GM23338 (cell line): ENCODE data around the gene FAM110C. TPM values are rescaled to one million over a fixed set of nuclear protein-coding genes. Genes with fewer than 3 reads are reported as not detected.

Source experiments
- ATAC-seq: fragments of 200-7000 bp; cut with Tn5 transposase; 3 replicates; pipeline ENCODE4 v1.9.1; 2020
- DNase-seq: peaks from one replicate; pipeline ENCODE4 v3.0.0-alpha.2; 2015; ENCODE audit warnings: low spot score
- H2AFZ ChIP-seq: fragments of 200-600 bp; sonication (generic); 2 replicates; pipeline ENCODE4 v1.8.0; 2016; ENCODE audit warnings: antibody characterized with exemption, mild to moderate bottlenecking, moderate library complexity
- H3F3A ChIP-seq: fragments of 200-600 bp; sonication (generic); replicated peaks from 2 replicates; pipeline ENCODE4 v1.8.0; 2017; ENCODE audit warnings: antibody characterized with exemption, mixed run types, low read depth
- H3K27ac ChIP-seq: fragments of 200-600 bp; sonication (generic); 2 replicates; pipeline ENCODE4 v1.6.1; 2016; ENCODE audit warnings: low read depth
- H3K27me3 ChIP-seq: fragments of 200-600 bp; sonication (generic); 2 replicates; pipeline ENCODE4 v1.8.0; 2016; ENCODE audit warnings: mild to moderate bottlenecking, mixed run types, moderate library complexity; ENCODE audit not compliant: insufficient read depth
- H3K36me3 ChIP-seq: fragments of 200-600 bp; sonication (generic); 2 replicates; pipeline ENCODE4 v1.8.0; 2016; ENCODE audit warnings: mild to moderate bottlenecking; ENCODE audit not compliant: insufficient read depth
- H3K4me1 ChIP-seq: fragments of 200-600 bp; sonication (generic); 2 replicates; pipeline ENCODE4 v1.8.0; 2016; ENCODE audit warnings: mild to moderate bottlenecking, moderate library complexity; ENCODE audit not compliant: insufficient read depth
- H3K4me2 ChIP-seq: fragments of 200-600 bp; sonication (generic); 2 replicates; pipeline ENCODE4 v1.7.1; 2017; ENCODE audit warnings: mixed run types
- H3K4me3 ChIP-seq: fragments of 200-600 bp; sonication (generic); 2 replicates; pipeline ENCODE4 v1.6.1; 2016; ENCODE audit warnings: mixed run types
- H3K79me2 ChIP-seq: fragments of 200-600 bp; sonication (generic); replicated peaks from 2 replicates; pipeline ENCODE4 v1.8.0; 2017; ENCODE audit warnings: mild to moderate bottlenecking; ENCODE audit not compliant: insufficient read depth
- H3K9me2 ChIP-seq: fragments of 200-600 bp; sonication (generic); 2 replicates; pipeline ENCODE4 v1.8.0; 2017; ENCODE audit not compliant: insufficient read depth
- H4K20me1 ChIP-seq: fragments of 200-600 bp; sonication (generic); replicated peaks from 2 replicates; pipeline ENCODE4 v1.8.0; 2017; ENCODE audit warnings: mild to moderate bottlenecking; ENCODE audit not compliant: insufficient read depth
- H3K27ac Mint-ChIP-seq: 2 replicates; pipeline ENCODE4 v1.8.0; 2020; ENCODE audit warnings: inconsistent platforms, mild to moderate bottlenecking, moderate library complexity, mixed read lengths
- H3K27me3 Mint-ChIP-seq: 3 replicates; pipeline ENCODE4 v1.8.0; 2022; ENCODE audit warnings: low read depth, mild to moderate bottlenecking, moderate library complexity, mixed read lengths, inconsistent platforms; ENCODE audit not compliant: insufficient read depth, poor library complexity
- H3K36me3 Mint-ChIP-seq: 3 replicates; pipeline ENCODE4 v1.8.0; 2021; ENCODE audit warnings: low read depth, mild to moderate bottlenecking, inconsistent platforms, moderate library complexity, mixed read lengths
- H3K4me1 Mint-ChIP-seq: 3 replicates; pipeline ENCODE4 v1.8.0; 2020; ENCODE audit warnings: mild to moderate bottlenecking, inconsistent platforms, mixed read lengths
- H3K4me3 Mint-ChIP-seq: 3 replicates; pipeline ENCODE4 v1.8.0; 2021; ENCODE audit warnings: moderate library complexity, mild to moderate bottlenecking, inconsistent platforms, mixed read lengths
- H3K9me3 Mint-ChIP-seq: 3 replicates; pipeline ENCODE4 v1.8.0; 2020; ENCODE audit warnings: moderate library complexity, mild to moderate bottlenecking, inconsistent platforms, mixed read lengths
- CREB1 ChIP-seq: fragments of 250-450 bp; sonication (Bioruptor Pico); IDR thresholded peaks from 2 replicates; pipeline ENCODE4 v1.5.0; 2020; ENCODE audit warnings: low read depth, mild to moderate bottlenecking, moderate library complexity
- CTCF ChIP-seq, 2 experiments: fragments of 200-600 bp in 1 of 2; sonication (generic) in 1 of 2; conservative IDR thresholded peaks; 2 replicates each; pipeline versions ENCODE4 v1.5.1 to v1.6.1; 2016 to 2017; ENCODE audit warnings: antibody characterized with exemption in 2 of 2, low read depth in 2 of 2, mild to moderate bottlenecking in 2 of 2, moderate library complexity in 1 of 2
- ETS1 ChIP-seq: IDR thresholded peaks from 2 replicates; pipeline ENCODE4 v1.6.1; 2016; ENCODE audit warnings: antibody characterized with exemption
- EZH2 ChIP-seq: fragments of 200-600 bp; sonication (generic); IDR thresholded peaks from one replicate; pipeline ENCODE4 v1.8.0; 2017; ENCODE audit warnings: antibody characterized with exemption, mild to moderate bottlenecking, low read depth; ENCODE audit not compliant: unreplicated experiment
- EZH2phosphoT487 ChIP-seq: fragments of 200-600 bp; sonication (generic); IDR thresholded peaks from one replicate; pipeline ENCODE4 v1.8.1; 2018; ENCODE audit warnings: antibody characterized with exemption; ENCODE audit not compliant: unreplicated experiment
- JUNB ChIP-seq: IDR thresholded peaks from one replicate; pipeline ENCODE4 v1.6.1; 2016; ENCODE audit warnings: antibody characterized with exemption; ENCODE audit not compliant: unreplicated experiment
- NANOG ChIP-seq: IDR thresholded peaks from 2 replicates; pipeline ENCODE4 v1.6.1; 2016; ENCODE audit warnings: antibody characterized with exemption, borderline replicate concordance
- POLR2AphosphoS5 ChIP-seq: IDR thresholded peaks from 2 replicates; pipeline ENCODE4 v1.6.1; 2016; ENCODE audit warnings: antibody characterized with exemption, low read depth
- REST ChIP-seq: IDR thresholded peaks from one replicate; pipeline ENCODE4 v1.6.1; 2018; ENCODE audit warnings: antibody characterized with exemption; ENCODE audit not compliant: unreplicated experiment
- STAT1 ChIP-seq: IDR thresholded peaks from one replicate; pipeline ENCODE4 v1.6.1; 2016; ENCODE audit warnings: antibody characterized with exemption; ENCODE audit not compliant: unreplicated experiment
- ZNF114 ChIP-seq: fragments of 250-450 bp; sonication (Bioruptor Pico); IDR thresholded peaks from 2 replicates; pipeline ENCODE4 v1.5.0; 2020; ENCODE audit warnings: mild to moderate bottlenecking, moderate library complexity
- ZNF331 ChIP-seq: fragments of 250-450 bp; sonication (Bioruptor Pico); IDR thresholded peaks from 2 replicates; pipeline ENCODE4 v1.5.0; 2020; ENCODE audit warnings: low read depth, mild to moderate bottlenecking, moderate library complexity
- long read RNA-seq: library from polyadenylated mRNA; unstranded; transcript quantifications from one replicate; pipeline ENCODE4 v2.0.0, GENCODE V29; 2020; ENCODE audit not compliant: unreplicated experiment
- polyA plus RNA-seq: library from polyadenylated mRNA; unstranded; fragments of >200 nt; fragmentation: Nextera tagmentation; extraction: Ambion mirVana; gene quantifications from 2 replicates; pipeline ENCODE4 v1.2.1, GENCODE V29; 2016
- total RNA-seq: library from RNA; depleted of rRNA; stranded (reverse); fragments of >200 nt; shearing (Covaris generic); gene quantifications from 2 replicates; pipeline ENCODE4 v1.2.3, GENCODE V29; 2014; rRNA removed

FAM110C gene
- total RNA-seq (20.9 and 24.8 TPM in 2 replicates), polyA plus RNA-seq (7.9 and 9.7 TPM in 2 replicates)
- long read RNA-seq, partial matches to known transcripts: 0 of 4 reads
- long read RNA-seq, other reads (novel, unspliced or antisense): 4 of 4 reads

GRCh38 chr2:46471-47345 lies at the start of gene FAM110C:
Gene FAM110C (minus strand): TSS chr2:46505. CDS start chr2:46385, 120 bp downstream.
- Histone ChIP-seq H3K9me2 (no peaks in the 10 kb centered on the region), H3K4me2 (peak within 1 kb of the TSS; percentile 86), H3K4me3 (peak within 1 kb of the TSS; percentile 68), H3K4me1 (peaks cover 35% of the 10 kb centered on the region), H3K27ac (peak within 1 kb of the TSS; percentile 74), H4K20me1 (peaks cover 10% of the 10 kb centered on the region), H3F3A (peaks cover 7% of the 10 kb centered on the region), H3K79me2 (peaks cover 25% of the 10 kb centered on the region), H3K27me3 (peaks cover 28% of the 10 kb centered on the region), H3K36me3 (no peaks in the 10 kb centered on the region), H2AFZ (peak within 1 kb of the TSS; percentile 85)
- DNase-seq: peak; percentile 84
- peaks cover 40% of the 10 kb centered on the region for H3K4me1 Mint-ChIP-seq
- no peaks in the 10 kb centered on the region for H3K9me3 Mint-ChIP-seq
- ATAC-seq: peak; percentile 61
- H3K27me3 Mint-ChIP-seq: peaks cover 24% of the 10 kb centered on the region
- no peak within 1 kb of the TSS for H3K27ac Mint-ChIP-seq
- peaks cover 24% of the 10 kb centered on the region for H3K36me3 Mint-ChIP-seq
- TF ChIP-seq CTCF (conservative IDR thresholded peaks at IDR 0.05; ENCODE audit: low read depth in 2 of 2): 0 out of 4 replicates have a peak, but pooled peaks of 1 of the 2 experiments have one; percentile 14
- TF ChIP-seq ETS1: peak; percentile 53; the same call in 1 of the 2 replicates
- TF ChIP-seq ZNF114 (CRISPR knock-in tag): no peak
- TF ChIP-seq POLR2AphosphoS5: peak; percentile 38; the same call in 1 of the 2 replicates
- peak within 1 kb of the TSS; percentile 84 for H3K4me3 Mint-ChIP-seq

GRCh38 chr2:92326-92725 lies 46.0 kb upstream of the FAM110C start:
- H3K79me2 ChIP-seq: no peaks in the 10 kb centered on the region
- H4K20me1 ChIP-seq: no peaks in the 10 kb centered on the region
- no peaks in the 10 kb centered on the region for H3K9me2 ChIP-seq
- H3K4me2 ChIP-seq: no peak overlapping the region
- DNase-seq: no peak
- H2AFZ ChIP-seq: 0 out of 2 replicates have a peak overlapping the region, but pooled peaks have one; percentile 47
- no peaks in the 10 kb centered on the region for H3F3A ChIP-seq
- H3K4me1 ChIP-seq: no peaks in the 10 kb centered on the region
- Mint-ChIP-seq H3K9me3 (peaks cover 31% of the 10 kb centered on the region), H3K36me3 (peaks cover 13% of the 10 kb centered on the region), H3K27ac (no peak overlapping the region), H3K4me1 (no peaks in the 10 kb centered on the region; the same call in 2 of the 3 replicates), H3K4me3 (no peak overlapping the region), H3K27me3 (no peaks in the 10 kb centered on the region)
- no peak for ATAC-seq
- H3K4me3 ChIP-seq: no peak overlapping the region
- no peak overlapping the region for H3K27ac ChIP-seq
- no peaks in the 10 kb centered on the region for H3K36me3 ChIP-seq
- H3K27me3 ChIP-seq: no peaks in the 10 kb centered on the region
- TF ChIP-seq REST: no peak
- TF ChIP-seq JUNB: no peak
- TF ChIP-seq POLR2AphosphoS5: no peak
- TF ChIP-seq CTCF (conservative IDR thresholded peaks at IDR 0.05; ENCODE audit: low read depth in 2 of 2): no peak
- no peak for TF ChIP-seq ZNF114 (CRISPR knock-in tag)
- TF ChIP-seq CREB1: no peak
- no peak for TF ChIP-seq NANOG
- TF ChIP-seq EZH2: no peak
- no peak for TF ChIP-seq EZH2phosphoT487
- TF ChIP-seq STAT1: no peak
- no peak for TF ChIP-seq ZNF331
